IMR-90 (cell line): ENCODE data around the gene ITGA1. TPM values are rescaled to one million over a fixed set of nuclear protein-coding genes. Genes with fewer than 3 reads are reported as not detected.

Experiments used
- ATAC-seq: fragments of 200-7000 bp; cut with Tn5 transposase; 2 replicates; pipeline ENCODE4 v1.9.1; 2020; ENCODE audit warnings: low read depth, mild to moderate bottlenecking, moderate library complexity
- BruUV-seq: library from RNA; stranded (reverse); fragments of 400-500 nt; replicated peaks from 2 replicates; lab custom pipeline; 2021; lab: Mats Ljungman, UMichigan
- CTCF ChIA-PET: fragments of 300-600 bp; formaldehyde crosslinking; extraction: SDS; loops from one replicate; lab custom pipeline; 2021; ENCODE audit warnings: antibody characterized with exemption; lab: Yijun Ruan, JAX
- POLR2A ChIA-PET: fragments of 300-600 bp; sonication (Branson Sonifier 250); formaldehyde crosslinking; loops from one replicate; lab custom pipeline; 2022; ENCODE audit warnings: antibody characterized with exemption; ENCODE audit not compliant: unreplicated experiment; lab: Charles Lee
- DNase-seq: peaks from one replicate; pipeline ENCODE4 v3.0.0; 2013
- H2AFZ ChIP-seq: replicated peaks from 2 replicates; pipeline ENCODE3; 2013; ENCODE audit warnings: low read length, mild to moderate bottlenecking; ENCODE audit not compliant: poor library complexity
- H2AK5ac ChIP-seq: 2 replicates; pipeline ENCODE4 v1.6.1; 2013; ENCODE audit warnings: low read depth, low read length, inconsistent platforms
- H2AK9ac ChIP-seq: replicated peaks from 2 replicates; pipeline ENCODE3; 2013; ENCODE audit warnings: mild to moderate bottlenecking, low read depth, low read length, moderate library complexity; ENCODE audit not compliant: poor library complexity
- H2BK120ac ChIP-seq: 2 replicates; pipeline ENCODE4 v1.6.1; 2013; ENCODE audit warnings: low read depth, low read length, inconsistent platforms
- H2BK15ac ChIP-seq: 3 replicates; pipeline ENCODE4 v1.6.1; 2013; ENCODE audit warnings: low read depth, low read length, inconsistent platforms
- H2BK20ac ChIP-seq: 2 replicates; pipeline ENCODE4 v1.6.1; 2013; ENCODE audit warnings: low read depth, mild to moderate bottlenecking, inconsistent platforms, low read length, moderate library complexity
- H2BK5ac ChIP-seq: 2 replicates; pipeline ENCODE4 v1.6.1; 2013; ENCODE audit warnings: mild to moderate bottlenecking, low read depth, low read length, inconsistent platforms; ENCODE audit not compliant: poor library complexity, severe bottlenecking
- H3K14ac ChIP-seq: replicated peaks from 2 replicates; pipeline ENCODE4 v1.6.1; 2013; ENCODE audit warnings: low read depth, low read length, inconsistent platforms
- H3K18ac ChIP-seq: 2 replicates; pipeline ENCODE4 v1.6.1; 2013; ENCODE audit warnings: low read depth, low read length, control low read depth
- H3K23ac ChIP-seq: 2 replicates; pipeline ENCODE4 v1.6.1; 2013; ENCODE audit warnings: low read depth, low read length, inconsistent platforms
- H3K27ac ChIP-seq: 2 replicates; pipeline ENCODE4 v1.5.1; 2013; ENCODE audit warnings: mild to moderate bottlenecking, control low read depth, low read length; ENCODE audit not compliant: insufficient read depth
- H3K27me3 ChIP-seq: 2 replicates; pipeline ENCODE4 v1.6.1; 2013; ENCODE audit warnings: low read length; ENCODE audit not compliant: control insufficient read depth, insufficient read depth
- H3K36me3 ChIP-seq: 2 replicates; pipeline ENCODE4 v1.6.1; 2013; ENCODE audit warnings: low read length, mixed read lengths; ENCODE audit not compliant: control insufficient read depth, insufficient read depth
- H3K4ac ChIP-seq: 2 replicates; pipeline ENCODE4 v1.6.1; 2013; ENCODE audit warnings: low read depth, low read length, inconsistent platforms
- H3K4me1 ChIP-seq: 2 replicates; pipeline ENCODE4 v1.6.1; 2013; ENCODE audit warnings: low read length, mixed read lengths; ENCODE audit not compliant: control insufficient read depth, insufficient read depth
- H3K4me2 ChIP-seq: 2 replicates; pipeline ENCODE4 v1.6.1; 2013; ENCODE audit warnings: low read depth, mild to moderate bottlenecking, control low read depth, low read length, moderate library complexity
- H3K4me3 ChIP-seq: 2 replicates; pipeline ENCODE4 v1.5.1; 2013; ENCODE audit warnings: low read depth, mild to moderate bottlenecking, control low read depth, low read length, moderate library complexity; ENCODE audit not compliant: insufficient read depth
- H3K56ac ChIP-seq: 2 replicates; pipeline ENCODE4 v1.6.1; 2013; ENCODE audit warnings: low read length, inconsistent platforms; ENCODE audit not compliant: insufficient read depth; ENCODE audit errors: extremely low read depth
- H3K79me1 ChIP-seq, 2 experiments: 2 replicates each; pipeline ENCODE4 v1.6.1; 2013; ENCODE audit warnings: low read length in 2 of 2, inconsistent platforms in 1 of 2, low read depth in 1 of 2
- H3K9ac ChIP-seq: 2 replicates; pipeline ENCODE4 v1.6.1; 2013; ENCODE audit warnings: low read depth, low read length, control low read depth
- H3K9me1 ChIP-seq: 2 replicates; pipeline ENCODE4 v1.6.1; 2013; ENCODE audit warnings: low read length, inconsistent platforms; ENCODE audit not compliant: insufficient read depth
- H3K9me3 ChIP-seq: 2 replicates; pipeline ENCODE4 v1.6.1; 2013; ENCODE audit warnings: low read length; ENCODE audit not compliant: control insufficient read depth, insufficient read depth
- H4K20me1 ChIP-seq: 2 replicates; pipeline ENCODE4 v1.6.1; 2013; ENCODE audit warnings: low read length, inconsistent platforms; ENCODE audit not compliant: insufficient read depth
- H4K5ac ChIP-seq: 2 replicates; pipeline ENCODE4 v1.6.1; 2013; ENCODE audit warnings: mild to moderate bottlenecking, low read depth, low read length, control low read depth
- H4K8ac ChIP-seq, 2 experiments: 2 replicates each; pipeline ENCODE4 v1.6.1; 2013; ENCODE audit warnings: low read depth in 2 of 2, low read length in 2 of 2, control low read depth in 1 of 2, inconsistent platforms in 1 of 2
- H4K91ac ChIP-seq: 2 replicates; pipeline ENCODE4 v1.6.1; 2013; ENCODE audit warnings: low read depth, low read length, inconsistent platforms; ENCODE audit not compliant: insufficient read depth
- BHLHE40 ChIP-seq: fragments of 150-350 bp; IDR thresholded peaks from 2 replicates; pipeline ENCODE4 v1.6.1; 2016; ENCODE audit warnings: mild to moderate bottlenecking, low read depth, low read length
- CEBPB ChIP-seq: IDR thresholded peaks from 2 replicates; pipeline ENCODE4 v1.6.1; 2012; ENCODE audit warnings: low read depth, low read length, improper control_type of control experiment
- CHD1 ChIP-seq: IDR thresholded peaks from 2 replicates; pipeline ENCODE4 v1.6.1; 2012; ENCODE audit warnings: low read depth, low read length, improper control_type of control experiment
- FOS ChIP-seq: fragments of 150-350 bp; IDR thresholded peaks from 2 replicates; pipeline ENCODE4 v1.6.1; 2016; ENCODE audit warnings: low read depth, low read length
- MAFK ChIP-seq: IDR thresholded peaks from 2 replicates; pipeline ENCODE4 v1.6.1; 2012; ENCODE audit warnings: low read depth, low read length, improper control_type of control experiment
- MAZ ChIP-seq: IDR thresholded peaks from 2 replicates; pipeline ENCODE4 v1.6.1; 2012; ENCODE audit warnings: low read depth, mild to moderate bottlenecking, low read length, improper control_type of control experiment, moderate library complexity, borderline replicate concordance
- MXI1 ChIP-seq: IDR thresholded peaks from 2 replicates; pipeline ENCODE4 v1.6.1; 2012; ENCODE audit warnings: low read depth, mild to moderate bottlenecking, low read length, moderate library complexity, borderline replicate concordance
- NFE2L2 ChIP-seq: fragments of 150-350 bp; IDR thresholded peaks from 2 replicates; pipeline ENCODE4 v1.6.1; 2016; ENCODE audit warnings: low read depth, mild to moderate bottlenecking, low read length
- POLR2A ChIP-seq: IDR thresholded peaks from 2 replicates; pipeline ENCODE4 v1.6.1; 2012; ENCODE audit warnings: mild to moderate bottlenecking, low read depth, low read length
- RAD21 ChIP-seq: IDR thresholded peaks from 2 replicates; pipeline ENCODE4 v1.6.1; 2012; ENCODE audit warnings: low read length, improper control_type of control experiment
- RCOR1 ChIP-seq: IDR thresholded peaks from 2 replicates; pipeline ENCODE4 v1.6.1; 2012; ENCODE audit warnings: mild to moderate bottlenecking, low read length, improper control_type of control experiment; ENCODE audit not compliant: insufficient replicate concordance
- RFX5 ChIP-seq: IDR thresholded peaks from 2 replicates; pipeline ENCODE4 v1.8.0; 2012; ENCODE audit warnings: low read depth, mild to moderate bottlenecking, low read length, moderate library complexity
- SMC3 ChIP-seq: fragments of 150-350 bp; IDR thresholded peaks from 2 replicates; pipeline ENCODE4 v1.6.1; 2016; ENCODE audit warnings: low read depth, mild to moderate bottlenecking, antibody characterized with exemption, low read length, moderate library complexity
- USF2 ChIP-seq: fragments of 150-350 bp; IDR thresholded peaks from 2 replicates; pipeline ENCODE4 v1.6.1; 2017; ENCODE audit warnings: mild to moderate bottlenecking, antibody characterized with exemption, low read length, low read depth
- WGBS, 2 experiments: methylation state at CpG; one replicate each; pipeline versions ENCODE4 v1.1.5 to v1.1.7; 2013; ENCODE audit warnings: missing lambda C conversion rate in 2 of 2; ENCODE audit not compliant: insufficient read length in 1 of 2; ENCODE audit errors: extremely low coverage in 2 of 2; 5-methylcytosine and 5-hydroxymethylcytosine counted together
- dilution Hi-C: fragments of 300-500 bp; cut with HindIII; formaldehyde crosslinking; loops from one replicate; pipeline ENCODE4 v1.14.3; 2018; ENCODE audit warnings: low sequenced_read_pairs; ENCODE audit not compliant: unreplicated experiment
- in situ Hi-C: fragments of 300-500 bp; cut with MboI; formaldehyde crosslinking; loops from 3 replicates; pipeline ENCODE4 v1.14.3; 2019; ENCODE audit warnings: low sequenced_read_pairs, inconsistent platforms, mixed read lengths
- intact Hi-C: fragments of 100-400 bp; cut with micrococcal nuclease; formaldehyde crosslinking; loops from 2 replicates; pipeline ENCODE4 v1.10.0; 2022
- polyA plus RNA-seq, 3 experiments: library from polyadenylated mRNA; depleted of rRNA; stranded (reverse); fragments of >200 nt; gene quantifications; 2 replicates each; pipeline ENCODE4 v1.2.3, GENCODE V29; 2012; ENCODE audit warnings: low replicate concordance in 1 of 3
- total RNA-seq: library from RNA; depleted of rRNA; stranded (reverse); fragments of >200 nt; gene quantifications from 2 replicates; pipeline ENCODE4 v1.2.3, GENCODE V29; 2012
- TF ChIP-seq, protein P1 (sequence below): fragments of 150-350 bp; IDR thresholded peaks from 2 replicates; pipeline ENCODE4 v1.6.1; 2016; ENCODE audit warnings: low read depth, mild to moderate bottlenecking, low read length, moderate library complexity, borderline replicate concordance
- TF ChIP-seq, protein P2 (sequence below): conservative IDR thresholded peaks from 2 replicates; pipeline ENCODE4 v1.5.1; 2012; ENCODE audit warnings: mild to moderate bottlenecking, low read depth, low read length, improper control_type of control experiment

Gene ITGA1
- total and polyA plus RNA-seq, 2 of the 4 experiments (the other 2 are of a cell fraction), result 22.3 to 95.2 TPM

- ATAC-seq, result no peak
- no TSS peak for BruUV-seq
- no peak for TF ChIP-seq RAD21
- TF ChIP-seq NFE2L2, result no peak
- no peak for TF ChIP-seq POLR2A
- TF ChIP-seq CHD1, result no peak
- TF ChIP-seq MAFK, result no peak
- TF ChIP-seq, protein P1, sequence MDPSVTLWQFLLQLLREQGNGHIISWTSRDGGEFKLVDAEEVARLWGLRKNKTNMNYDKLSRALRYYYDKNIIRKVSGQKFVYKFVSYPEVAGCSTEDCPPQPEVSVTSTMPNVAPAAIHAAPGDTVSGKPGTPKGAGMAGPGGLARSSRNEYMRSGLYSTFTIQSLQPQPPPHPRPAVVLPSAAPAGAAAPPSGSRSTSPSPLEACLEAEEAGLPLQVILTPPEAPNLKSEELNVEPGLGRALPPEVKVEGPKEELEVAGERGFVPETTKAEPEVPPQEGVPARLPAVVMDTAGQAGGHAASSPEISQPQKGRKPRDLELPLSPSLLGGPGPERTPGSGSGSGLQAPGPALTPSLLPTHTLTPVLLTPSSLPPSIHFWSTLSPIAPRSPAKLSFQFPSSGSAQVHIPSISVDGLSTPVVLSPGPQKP, result no peak
- TF ChIP-seq USF2, result no peak
- no peak for TF ChIP-seq FOS
- TF ChIP-seq, protein P2, sequence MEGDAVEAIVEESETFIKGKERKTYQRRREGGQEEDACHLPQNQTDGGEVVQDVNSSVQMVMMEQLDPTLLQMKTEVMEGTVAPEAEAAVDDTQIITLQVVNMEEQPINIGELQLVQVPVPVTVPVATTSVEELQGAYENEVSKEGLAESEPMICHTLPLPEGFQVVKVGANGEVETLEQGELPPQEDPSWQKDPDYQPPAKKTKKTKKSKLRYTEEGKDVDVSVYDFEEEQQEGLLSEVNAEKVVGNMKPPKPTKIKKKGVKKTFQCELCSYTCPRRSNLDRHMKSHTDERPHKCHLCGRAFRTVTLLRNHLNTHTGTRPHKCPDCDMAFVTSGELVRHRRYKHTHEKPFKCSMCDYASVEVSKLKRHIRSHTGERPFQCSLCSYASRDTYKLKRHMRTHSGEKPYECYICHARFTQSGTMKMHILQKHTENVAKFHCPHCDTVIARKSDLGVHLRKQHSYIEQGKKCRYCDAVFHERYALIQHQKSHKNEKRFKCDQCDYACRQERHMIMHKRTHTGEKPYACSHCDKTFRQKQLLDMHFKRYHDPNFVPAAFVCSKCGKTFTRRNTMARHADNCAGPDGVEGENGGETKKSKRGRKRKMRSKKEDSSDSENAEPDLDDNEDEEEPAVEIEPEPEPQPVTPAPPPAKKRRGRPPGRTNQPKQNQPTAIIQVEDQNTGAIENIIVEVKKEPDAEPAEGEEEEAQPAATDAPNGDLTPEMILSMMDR, result no peak
- no peak for TF ChIP-seq MAZ
- TF ChIP-seq SMC3, result no peak
- no peak for TF ChIP-seq RFX5
- TF ChIP-seq BHLHE40, result no peak
- no peak for TF ChIP-seq RCOR1
- no peak for TF ChIP-seq MXI1
- TF ChIP-seq CEBPB, result no peak
Measured at GRCh38 chr5:52758014-52758413, 29.7 kb upstream of the ITGA1 start.

More at GRCh38 chr5:52758014-52758413, 29.7 kb upstream of the ITGA1 start:
- Histone ChIP-seq H3K14ac (no peak overlapping the region), H3K23ac (no peak overlapping the region), H3K4me2 (no peak overlapping the region), H2AFZ (no peak overlapping the region), H4K20me1 (no peaks in the 10 kb centered on the region), H2BK20ac (no peak overlapping the region), H3K79me1 (no peaks in the 10 kb centered on the region), H3K4me3 (no peak overlapping the region), H4K91ac (no peak overlapping the region), H3K4me1 (peaks cover 2% of the 10 kb centered on the region; the same call in 1 of the 2 replicates), H2AK9ac (no peak overlapping the region), H3K36me3 (no peaks in the 10 kb centered on the region), H3K9me1 (0 out of 2 replicates have a peak, but pooled peaks cover 3% of the 10 kb centered on the region), H3K27ac (no peak overlapping the region), H2BK15ac (no peak overlapping the region), H3K27me3 (no peaks in the 10 kb centered on the region), H3K56ac (no peak overlapping the region), H4K5ac (no peak overlapping the region), H2BK5ac (no peak overlapping the region), H4K8ac (no peak overlapping the region), H3K9ac (no peak overlapping the region), H3K9me3 (no peaks in the 10 kb centered on the region), H3K18ac (0 out of 2 replicates have a peak overlapping the region, but pooled peaks have one; percentile 50), H2BK120ac (no peak overlapping the region), H2AK5ac (no peak overlapping the region), H3K4ac (no peak overlapping the region)
- CTCF ChIA-PET, result interaction anchor here (0.8 kb wide), 1 partner anchor 158 kb away, joined by 3 read pairs; no protein-coding TSS in a partner anchor
- intact Hi-C loops, result no loop called here
- dilution Hi-C loops, result no loop called here
- POLR2A ChIA-PET, result interaction anchor here (0.6 kb wide), 1 partner anchor 10 kb away, joined by 3 read pairs; no protein-coding TSS in a partner anchor
- in situ Hi-C loops, result no loop called here
- DNase-seq, result no peak
- no CpG with 5 or more reads among the region's 5 CpGs for WGBS, 2 experiments
